Activated T-helper 2 cell treated with anti-CD3 and anti-CD28 coated beads, Interferon-gamma antibody, Interleukin-2, Interleukin-4, amounts not matched to agents 10 μg/mL and 5 μg/mL and 100 μg/mL, durations not matched to agents 14 hours and 24 hours and 36 hours (primary cell): ENCODE measurements around the gene GPC5. TPM values are rescaled to one million over a fixed set of nuclear protein-coding genes. Genes with fewer than 3 reads are reported as not detected.

Source experiments
- DNase-seq: peaks from one replicate; pipeline ENCODE4 v3.0.0; 2021; ENCODE audit warnings: low spot score
- H3K27ac Mint-ChIP-seq: one replicate; pipeline ENCODE4 v1.8.0; 2021; ENCODE audit warnings: mixed read lengths
- H3K27me3 Mint-ChIP-seq: one replicate; pipeline ENCODE4 v1.8.0; 2021; ENCODE audit warnings: low read depth, mixed read lengths
- H3K36me3 Mint-ChIP-seq: one replicate; pipeline ENCODE4 v1.8.0; 2021; ENCODE audit warnings: low read depth, mixed read lengths
- H3K4me1 Mint-ChIP-seq: one replicate; pipeline ENCODE4 v1.8.0; 2021; ENCODE audit warnings: low read depth, mixed read lengths
- H3K4me3 Mint-ChIP-seq: one replicate; pipeline ENCODE4 v1.8.0; 2021; ENCODE audit warnings: low read depth, mild to moderate bottlenecking, moderate library complexity, mixed read lengths
- H3K9me3 Mint-ChIP-seq: one replicate; pipeline ENCODE4 v1.8.0; 2021; ENCODE audit warnings: mixed read lengths
- intact Hi-C: fragments of 100-400 bp; cut with micrococcal nuclease; formaldehyde crosslinking; loops from one replicate; pipeline ENCODE4 v1.15.1; 2023
- total RNA-seq: library from RNA; stranded (reverse); gene quantifications from 2 replicates; pipeline ENCODE4 v1.2.3, GENCODE V29; 2022

The GPC5 gene
- total RNA-seq, 1 donor from 2014 or later: 0.57 TPM

- Mint-ChIP-seq H3K27me3 (no peaks in the 10 kb centered on the region), H3K27ac (no peak overlapping the region), H3K36me3 (no peaks in the 10 kb centered on the region), H3K4me3 (no peak overlapping the region), H3K4me1 (no peaks in the 10 kb centered on the region), H3K9me3 (peaks cover 17% of the 10 kb centered on the region)
- intact Hi-C loops: no loop called here
- DNase-seq: no peak
Observed at GRCh38 chr13:92769046-92769445, 1370.6 kb downstream of the GPC5 start.

DNA sequence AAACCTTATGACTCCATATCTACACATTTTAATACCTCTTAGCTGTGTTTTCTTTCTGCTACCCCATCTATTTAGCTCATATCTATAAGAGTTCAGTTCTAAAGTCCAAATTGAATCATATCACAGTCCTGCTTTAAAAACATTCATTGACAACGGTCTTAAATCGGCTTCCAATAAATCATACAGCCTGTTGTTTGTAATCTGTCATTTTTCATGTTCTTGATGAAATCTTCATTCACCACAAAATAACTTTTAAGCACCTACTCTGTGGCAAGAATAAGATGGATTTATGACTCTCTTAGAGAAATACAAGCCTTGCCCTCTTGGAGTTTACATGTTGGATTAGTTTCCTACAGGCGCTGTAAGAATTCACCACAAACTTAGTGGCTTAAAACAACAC, 1377.2 kb downstream of the GPC5 start:
- no peak overlapping the region for H3K4me3 Mint-ChIP-seq
- H3K27ac Mint-ChIP-seq: no peak overlapping the region
- H3K36me3 Mint-ChIP-seq: no peaks in the 10 kb centered on the region
- no peaks in the 10 kb centered on the region for H3K27me3 Mint-ChIP-seq
- no peaks in the 10 kb centered on the region for H3K4me1 Mint-ChIP-seq
- DNase-seq: no peak
- intact Hi-C loops: no loop called here
- peaks cover 29% of the 10 kb centered on the region for H3K9me3 Mint-ChIP-seq

- H3K4me3 Mint-ChIP-seq: no peak overlapping the region
- H3K27me3 Mint-ChIP-seq: no peaks in the 10 kb centered on the region
- H3K4me1 Mint-ChIP-seq: no peaks in the 10 kb centered on the region
- no peak for DNase-seq
- H3K9me3 Mint-ChIP-seq: peaks cover 11% of the 10 kb centered on the region
- intact Hi-C loops: no loop called here
- no peaks in the 10 kb centered on the region for H3K36me3 Mint-ChIP-seq
- no peak overlapping the region for H3K27ac Mint-ChIP-seq
Observed at GRCh38 chr13:92781965-92782690, 1383.7 kb downstream of the GPC5 start.

DNA sequence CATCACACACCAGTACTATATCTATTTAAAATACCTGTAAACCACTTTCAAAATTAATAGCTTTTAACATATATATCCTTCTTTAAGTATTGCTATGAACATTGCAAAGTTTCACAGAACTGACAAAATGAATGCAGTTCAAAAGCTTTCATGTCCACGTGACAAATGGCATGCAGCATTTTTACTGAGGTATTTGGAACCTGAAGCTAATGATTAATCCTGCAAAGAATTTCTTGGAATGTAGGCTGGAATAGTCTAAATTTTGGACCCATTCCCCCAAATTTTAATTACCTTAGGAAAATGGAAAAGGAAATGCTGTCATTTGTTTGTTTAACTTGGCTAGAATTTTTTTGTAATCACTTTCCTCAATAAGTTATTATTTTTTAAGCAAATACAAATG, 1404.4 kb downstream of the GPC5 start:
- Mint-ChIP-seq H3K9me3 (peaks cover 4% of the 10 kb centered on the region), H3K4me1 (peaks cover 2% of the 10 kb centered on the region), H3K4me3 (no peak overlapping the region), H3K36me3 (no peaks in the 10 kb centered on the region), H3K27me3 (no peaks in the 10 kb centered on the region), H3K27ac (no peak overlapping the region)
- intact Hi-C loops: no loop called here
- no peak for DNase-seq

- DNase-seq: no peak
- intact Hi-C loops: no loop called here
- H3K27me3 Mint-ChIP-seq: no peaks in the 10 kb centered on the region
Observed at GRCh38 chr13:92804346-92804745, 1405.9 kb downstream of the GPC5 start.

GRCh38 chr13:92804926-92805325, 1406.5 kb downstream of the GPC5 start:
- no peak overlapping the region for H3K4me3 Mint-ChIP-seq
- H3K27ac Mint-ChIP-seq: no peak overlapping the region
- no peaks in the 10 kb centered on the region for H3K27me3 Mint-ChIP-seq
- H3K4me1 Mint-ChIP-seq: peaks cover 2% of the 10 kb centered on the region
- DNase-seq: no peak
- intact Hi-C loops: no loop called here
- H3K36me3 Mint-ChIP-seq: no peaks in the 10 kb centered on the region
- H3K9me3 Mint-ChIP-seq: peaks cover 4% of the 10 kb centered on the region

More at GRCh38 chr13:92804346-92804745, 1405.9 kb downstream of the GPC5 start:
- H3K9me3 Mint-ChIP-seq: peaks cover 4% of the 10 kb centered on the region
- no peaks in the 10 kb centered on the region for H3K36me3 Mint-ChIP-seq
- no peak overlapping the region for H3K27ac Mint-ChIP-seq
- H3K4me3 Mint-ChIP-seq: no peak overlapping the region
- H3K4me1 Mint-ChIP-seq: peaks cover 2% of the 10 kb centered on the region

GRCh38 chr13:92805766-92806165, 1407.3 kb downstream of the GPC5 start:
- peak overlapping the region; percentile 61 for H3K4me3 Mint-ChIP-seq
- H3K4me1 Mint-ChIP-seq: peaks cover 2% of the 10 kb centered on the region
- H3K9me3 Mint-ChIP-seq: peaks cover 4% of the 10 kb centered on the region
- no peaks in the 10 kb centered on the region for H3K36me3 Mint-ChIP-seq
- H3K27me3 Mint-ChIP-seq: no peaks in the 10 kb centered on the region
- intact Hi-C loops: no loop called here
- H3K27ac Mint-ChIP-seq: no peak overlapping the region
- DNase-seq: no peak

- Mint-ChIP-seq H3K27ac (no peak overlapping the region), H3K36me3 (no peaks in the 10 kb centered on the region), H3K4me1 (peaks cover 2% of the 10 kb centered on the region), H3K9me3 (peaks cover 4% of the 10 kb centered on the region), H3K4me3 (peak overlapping the region; percentile 61), H3K27me3 (no peaks in the 10 kb centered on the region)
- intact Hi-C loops: no loop called here
- no peak for DNase-seq
Observed at GRCh38 chr13:92806215-92806614, 1407.8 kb downstream of the GPC5 start.

GRCh38 chr13:92807353-92807752, 1408.9 kb downstream of the GPC5 start:
- DNase-seq: no peak
- Mint-ChIP-seq H3K9me3 (peaks cover 4% of the 10 kb centered on the region), H3K4me1 (peaks cover 2% of the 10 kb centered on the region), H3K27ac (no peak overlapping the region), H3K27me3 (no peaks in the 10 kb centered on the region), H3K4me3 (no peak overlapping the region), H3K36me3 (no peaks in the 10 kb centered on the region)
- intact Hi-C loops: no loop called here

- intact Hi-C loops: no loop called here
- DNase-seq: no peak
- H3K4me1 Mint-ChIP-seq: peaks cover 2% of the 10 kb centered on the region
- H3K36me3 Mint-ChIP-seq: no peaks in the 10 kb centered on the region
- no peaks in the 10 kb centered on the region for H3K27me3 Mint-ChIP-seq
- H3K27ac Mint-ChIP-seq: no peak overlapping the region
- peaks cover 4% of the 10 kb centered on the region for H3K9me3 Mint-ChIP-seq
- no peak overlapping the region for H3K4me3 Mint-ChIP-seq
Observed at GRCh38 chr13:92807966-92808365, 1409.5 kb downstream of the GPC5 start.

- no peak overlapping the region for H3K27ac Mint-ChIP-seq
- H3K4me1 Mint-ChIP-seq: no peaks in the 10 kb centered on the region
- no peak for DNase-seq
- intact Hi-C loops: no loop called here
- no peak overlapping the region for H3K4me3 Mint-ChIP-seq
- H3K9me3 Mint-ChIP-seq: peaks cover 7% of the 10 kb centered on the region
- no peaks in the 10 kb centered on the region for H3K36me3 Mint-ChIP-seq
- H3K27me3 Mint-ChIP-seq: no peaks in the 10 kb centered on the region
Observed at GRCh38 chr13:92821324-92821723, 1422.9 kb downstream of the GPC5 start.

GRCh38 chr13:92823059-92823458, 1424.6 kb downstream of the GPC5 start:
- Mint-ChIP-seq H3K27ac (no peak overlapping the region), H3K27me3 (no peaks in the 10 kb centered on the region), H3K36me3 (no peaks in the 10 kb centered on the region), H3K4me3 (no peak overlapping the region), H3K4me1 (no peaks in the 10 kb centered on the region), H3K9me3 (peaks cover 12% of the 10 kb centered on the region)
- intact Hi-C loops: no loop called here
- no peak for DNase-seq

DNA sequence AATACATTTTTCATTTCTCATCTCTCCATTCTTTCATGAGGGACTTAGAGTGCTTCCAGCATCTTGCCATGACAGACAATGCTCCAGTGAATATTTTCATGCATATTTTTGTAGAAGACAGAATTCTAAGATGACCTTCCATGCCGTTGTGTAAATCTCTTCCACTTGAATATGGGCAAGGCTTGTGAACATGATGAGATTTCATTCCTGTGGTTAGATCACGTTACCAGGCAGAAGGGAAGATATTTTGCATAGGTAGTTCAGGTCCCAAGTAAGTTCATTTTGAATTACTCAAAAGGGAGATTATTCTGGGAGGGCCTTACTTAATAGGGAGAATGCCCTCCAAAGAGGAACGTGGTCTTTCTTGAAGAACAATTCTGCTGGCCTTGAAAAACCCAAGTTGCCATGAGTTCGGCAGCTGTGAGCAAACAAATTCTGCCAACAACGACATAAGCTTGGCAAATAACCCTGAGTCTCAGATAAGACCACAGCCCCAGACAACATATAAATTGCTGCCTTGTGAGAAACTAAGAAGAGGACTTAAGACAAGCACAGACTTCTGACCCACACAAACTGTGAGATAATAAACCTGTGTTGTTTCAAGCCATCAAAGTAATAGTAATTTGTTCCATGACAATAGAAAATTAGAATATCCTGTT, 1427.6 kb downstream of the GPC5 start:
- H3K27me3 Mint-ChIP-seq: no peaks in the 10 kb centered on the region
- intact Hi-C loops: no loop called here
- peaks cover 6% of the 10 kb centered on the region for H3K9me3 Mint-ChIP-seq
- H3K27ac Mint-ChIP-seq: no peak overlapping the region
- no peak overlapping the region for H3K4me3 Mint-ChIP-seq
- no peak for DNase-seq
- H3K36me3 Mint-ChIP-seq: no peaks in the 10 kb centered on the region
- H3K4me1 Mint-ChIP-seq: no peaks in the 10 kb centered on the region
